Neuronal stem cell (in vitro differentiated cells): ENCODE measurements around the gene MAEL.
"Not testable (repeated sequence)": the region's sequence is repeated elsewhere in the genome, so short reads cannot be mapped to it uniquely, and the experiment has no call there.

Experiments
- DNase-seq: peaks from one replicate; pipeline ENCODE4 v3.0.0-alpha.2; 2013; ENCODE audit warnings: low spot score
- H2AFZ ChIP-seq: one replicate; pipeline ENCODE4 v1.6.1; 2013; ENCODE audit warnings: mild to moderate bottlenecking, low read length, inconsistent platforms
- H2AK5ac ChIP-seq: 2 replicates; pipeline ENCODE4 v1.6.1; 2013; ENCODE audit warnings: low read depth, mild to moderate bottlenecking, inconsistent platforms, low read length, moderate library complexity, mixed read lengths
- H2BK120ac ChIP-seq: 2 replicates; pipeline ENCODE4 v1.6.1; 2013; ENCODE audit warnings: low read depth, mild to moderate bottlenecking, inconsistent platforms, low read length, moderate library complexity, mixed read lengths
- H2BK12ac ChIP-seq: one replicate; pipeline ENCODE4 v1.6.1; 2013; ENCODE audit warnings: low read length, inconsistent platforms
- H2BK15ac ChIP-seq: 2 replicates; pipeline ENCODE4 v1.6.1; 2013; ENCODE audit warnings: mild to moderate bottlenecking, low read length, inconsistent platforms, mixed read lengths
- H2BK5ac ChIP-seq: one replicate; pipeline ENCODE4 v1.6.1; 2013; ENCODE audit warnings: inconsistent platforms, mild to moderate bottlenecking, low read length, moderate library complexity
- H3K14ac ChIP-seq: one replicate; pipeline ENCODE4 v1.6.1; 2013; ENCODE audit warnings: low read length, inconsistent platforms
- H3K18ac ChIP-seq: 2 replicates; pipeline ENCODE4 v1.6.1; 2013; ENCODE audit warnings: low read length, inconsistent platforms
- H3K23ac ChIP-seq: 2 replicates; pipeline ENCODE4 v1.6.1; 2013; ENCODE audit warnings: low read depth, mild to moderate bottlenecking, mixed read lengths, low read length, inconsistent platforms; ENCODE audit not compliant: poor library complexity
- H3K27ac ChIP-seq: replicated peaks from 3 replicates; pipeline ENCODE4 v1.5.1; 2013; ENCODE audit warnings: low read length, inconsistent platforms
- H3K27me3 ChIP-seq, 3 experiments: 2 replicates each; pipeline ENCODE4 v1.6.1; 2013; ENCODE audit warnings: low read length in 3 of 3, mild to moderate bottlenecking in 2 of 3, inconsistent platforms in 1 of 3, low read depth in 1 of 3, mixed read lengths in 1 of 3, moderate library complexity in 1 of 3; ENCODE audit not compliant: control insufficient read depth in 3 of 3, insufficient read depth in 3 of 3
- H3K36me3 ChIP-seq, 2 donors: replicated peaks in 1 of 2; 2 replicates each; pipeline ENCODE4 v1.6.1; 2013; ENCODE audit warnings: low read length in 2 of 2; ENCODE audit not compliant: control insufficient read depth in 2 of 2, insufficient read depth in 2 of 2
- H3K4ac ChIP-seq: 2 replicates; pipeline ENCODE4 v1.6.1; 2013; ENCODE audit warnings: inconsistent platforms, mild to moderate bottlenecking, low read length, moderate library complexity
- H3K4me1 ChIP-seq, 2 donors: 1 replicate in 1 of 2; 2 replicates in 1 of 2; pipeline ENCODE4 v1.6.1; 2013; ENCODE audit warnings: low read length in 2 of 2, low read depth in 1 of 2; ENCODE audit not compliant: control insufficient read depth in 2 of 2, insufficient read depth in 1 of 2
- H3K4me2 ChIP-seq: one replicate; pipeline ENCODE4 v1.6.1; 2013; ENCODE audit warnings: mild to moderate bottlenecking, low read length, inconsistent platforms; ENCODE audit not compliant: insufficient read depth, poor library complexity, severe bottlenecking
- H3K4me3 ChIP-seq, 2 donors: 2 replicates each; pipeline ENCODE4 v1.5.1; 2013; ENCODE audit warnings: low read length in 2 of 2, mild to moderate bottlenecking in 2 of 2, inconsistent platforms in 1 of 2, moderate library complexity in 1 of 2
- H3K79me1 ChIP-seq: one replicate; pipeline ENCODE4 v1.6.1; 2013; ENCODE audit warnings: low read depth, mild to moderate bottlenecking, inconsistent platforms, low read length, moderate library complexity
- H3K9ac ChIP-seq: one replicate; pipeline ENCODE4 v1.6.1; 2013; ENCODE audit warnings: mild to moderate bottlenecking, low read depth, low read length, inconsistent platforms; ENCODE audit not compliant: poor library complexity
- H3K9me3 ChIP-seq, 2 donors: replicated peaks in 1 of 2; 2 replicates each; pipeline versions ENCODE3 to v1.6.1; 2013; ENCODE audit warnings: low read length in 2 of 2, mild to moderate bottlenecking in 2 of 2, inconsistent platforms in 1 of 2, low read depth in 1 of 2, mixed read lengths in 1 of 2, moderate library complexity in 1 of 2; ENCODE audit not compliant: control insufficient read depth in 2 of 2, insufficient read depth in 1 of 2
- H4K8ac ChIP-seq: one replicate; pipeline ENCODE4 v1.6.1; 2013; ENCODE audit warnings: low read depth, mild to moderate bottlenecking, inconsistent platforms, low read length, moderate library complexity
- H4K91ac ChIP-seq: one replicate; pipeline ENCODE4 v1.6.1; 2013; ENCODE audit warnings: low read length, low read depth, mild to moderate bottlenecking, inconsistent platforms; ENCODE audit not compliant: poor library complexity
- WGBS, 2 donors: extraction: QIAGEN DNeasy Blood & Tissue Kit; methylation state at CpG; one replicate each; pipeline ENCODE4 v1.1.7; 2013; ENCODE audit warnings: missing lambda C conversion rate in 2 of 2, mixed read lengths in 1 of 2; ENCODE audit not compliant: insufficient read length in 2 of 2, insufficient replicate concordance in 1 of 2; ENCODE audit errors: extremely low coverage in 2 of 2; 5-methylcytosine and 5-hydroxymethylcytosine counted together

MAEL gene

DNA sequence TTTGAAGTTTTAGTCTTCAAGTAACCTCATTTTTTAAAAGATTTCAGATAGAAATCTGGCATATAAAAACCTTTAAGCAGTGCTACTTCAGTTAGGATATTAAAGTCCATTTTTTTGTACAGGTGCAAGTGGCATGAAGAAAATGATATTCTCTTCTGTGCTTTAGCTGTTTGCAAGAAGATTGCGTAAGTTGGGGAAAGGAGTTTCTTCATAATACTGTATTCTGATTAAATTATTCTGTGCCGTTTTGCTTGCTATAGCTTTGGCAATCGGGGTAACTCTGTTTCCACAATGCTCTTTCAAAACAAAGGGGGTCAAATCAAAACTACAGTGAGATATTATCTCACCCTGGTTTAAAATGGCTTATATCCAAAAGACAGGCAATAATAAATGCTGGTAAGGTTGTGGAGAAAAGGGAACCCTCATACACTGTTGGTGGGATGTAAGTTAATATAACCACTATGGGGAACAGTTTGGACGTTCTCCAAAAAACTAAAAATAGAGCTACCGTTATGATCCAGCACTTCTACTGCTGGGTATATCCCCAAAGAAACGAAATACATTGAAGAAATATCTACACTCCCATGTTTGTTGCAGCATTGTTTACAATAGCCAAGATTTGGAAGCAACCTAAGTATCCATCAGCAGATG is 27.1 kb downstream of the MAEL start:
- Histone ChIP-seq H3K4me2 (no peak overlapping the region), H4K8ac (no peak overlapping the region), H3K4me1 (peaks cover 0 to 3% of the 10 kb centered on the region in 2 donors), H3K79me1 (no peaks in the 10 kb centered on the region), H3K18ac (no peak overlapping the region), H3K9ac (no peak overlapping the region), H3K14ac (no peak overlapping the region), H2BK15ac (no peak overlapping the region), H3K27ac (no peak overlapping the region), H3K4ac (no peak overlapping the region), H2AK5ac (no peak overlapping the region), H2BK12ac (no peak overlapping the region), H4K91ac (no peak overlapping the region), H3K4me3 (no peak overlapping the region), H2BK120ac (no peak overlapping the region), H2AFZ (no peak overlapping the region), H2BK5ac (no peak overlapping the region), H3K36me3 (no peaks in the 10 kb centered on the region), H3K23ac (no peak overlapping the region), H3K9me3 (peaks cover 0 to 2% of the 10 kb centered on the region in 2 donors), H3K27me3 (no peaks in the 10 kb centered on the region)
- WGBS, 2 donors = no CpG with 5 or more reads among the region's 6 CpGs
- DNase-seq = no peak

DNA sequence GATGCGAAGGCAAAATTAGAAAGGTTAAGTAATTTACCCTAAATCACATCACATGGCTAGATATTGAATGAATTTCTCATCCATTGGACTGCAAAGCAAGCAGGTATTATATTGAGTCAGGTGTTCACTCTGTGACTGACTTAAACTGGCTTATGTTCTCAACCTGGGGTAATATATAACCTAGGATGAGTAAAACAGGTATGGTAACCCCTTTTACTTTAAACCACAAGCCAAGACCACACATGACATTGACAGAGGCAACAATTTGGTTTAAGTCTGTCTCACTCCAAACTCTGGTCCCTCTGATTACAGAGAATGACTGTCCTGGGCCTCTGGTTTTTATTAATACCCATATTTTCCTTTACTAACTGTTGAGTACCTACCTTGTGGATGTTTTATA is 33.3 kb downstream of the MAEL start:
- no peak overlapping the region for H3K18ac ChIP-seq
- no peaks in the 10 kb centered on the region for H3K9me3 ChIP-seq
- H3K79me1 ChIP-seq = no peaks in the 10 kb centered on the region
- H3K4me3 ChIP-seq = no peak overlapping the region
- H2AK5ac ChIP-seq = no peak overlapping the region
- no peak overlapping the region for H3K23ac ChIP-seq
- no peak overlapping the region for H3K27ac ChIP-seq
- no peak overlapping the region for H3K4ac ChIP-seq
- no peak overlapping the region for H2AFZ ChIP-seq
- H4K8ac ChIP-seq = no peak overlapping the region
- H3K4me1 ChIP-seq = peaks cover 0 to 1% of the 10 kb centered on the region in 2 donors
- H4K91ac ChIP-seq = no peak overlapping the region
- no peak overlapping the region for H2BK12ac ChIP-seq
- WGBS, 2 donors = no CpG with 5 or more reads among the region's 1 CpG
- H3K36me3 ChIP-seq = no peaks in the 10 kb centered on the region
- H3K27me3 ChIP-seq = no peaks in the 10 kb centered on the region
- H3K4me2 ChIP-seq = no peak overlapping the region
- no peak overlapping the region for H3K14ac ChIP-seq
- H2BK15ac ChIP-seq = no peak overlapping the region
- no peak for DNase-seq
- H2BK120ac ChIP-seq = no peak overlapping the region
- H2BK5ac ChIP-seq = no peak overlapping the region
- no peak overlapping the region for H3K9ac ChIP-seq

DNA sequence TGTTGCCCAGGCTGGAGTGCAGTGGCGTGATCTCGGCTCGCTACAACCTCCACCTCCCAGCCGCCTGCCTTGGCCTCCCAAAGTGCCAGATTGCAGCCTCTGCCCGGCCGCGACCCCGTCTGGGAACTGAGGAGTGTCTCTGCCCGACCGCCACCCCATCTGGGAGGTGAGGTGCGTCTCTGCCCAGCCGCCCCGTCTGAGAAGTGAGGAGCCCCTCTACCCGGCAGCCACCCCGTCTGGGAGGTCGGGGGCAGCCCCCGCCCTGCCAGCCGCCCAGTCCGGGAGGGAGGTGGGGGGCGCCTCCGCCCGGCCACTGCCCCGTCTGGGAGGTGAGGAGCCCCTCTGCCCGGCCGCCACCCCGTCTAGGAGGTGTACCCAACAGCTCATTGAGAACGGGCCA is 40.5 kb downstream of the MAEL start:
- not testable (repeated sequence) for DNase-seq, H3K36me3 ChIP-seq, H2AFZ ChIP-seq, H3K4me2 ChIP-seq, H3K18ac ChIP-seq, H3K14ac ChIP-seq, H3K9ac ChIP-seq, H3K4me3 ChIP-seq, H2AK5ac ChIP-seq, H2BK5ac ChIP-seq, H2BK12ac ChIP-seq, H2BK15ac ChIP-seq, H4K8ac ChIP-seq, H4K91ac ChIP-seq, H3K23ac ChIP-seq, H2BK120ac ChIP-seq, H3K4me1 ChIP-seq, H3K9me3 ChIP-seq, H3K4ac ChIP-seq, H3K27me3 ChIP-seq, H3K79me1 ChIP-seq, H3K27ac ChIP-seq
- no CpG with 5 or more reads among the region's 27 CpGs for WGBS, 2 donors

DNA sequence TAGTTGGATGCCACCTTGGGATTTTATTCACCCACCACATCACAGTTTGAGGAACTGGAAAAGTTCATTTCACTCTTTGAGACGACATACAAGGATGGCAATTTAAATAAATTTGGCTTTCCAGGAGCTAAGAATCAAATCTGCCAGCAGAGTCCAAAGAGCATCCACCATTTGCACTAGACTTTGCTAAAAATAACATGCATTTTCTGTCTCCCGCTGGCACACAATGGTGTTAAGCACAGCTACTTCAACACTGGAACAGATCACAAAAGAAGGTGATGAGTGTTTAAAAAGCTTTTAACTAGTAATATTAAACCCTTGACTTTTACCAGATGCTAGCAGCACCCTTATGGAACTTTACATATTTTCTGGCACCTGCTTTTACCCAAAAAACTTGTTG is 44.6 kb downstream of the MAEL start:
- Histone ChIP-seq H2AFZ (no peak overlapping the region), H3K27ac (no peak overlapping the region), H3K14ac (no peak overlapping the region), H2BK5ac (no peak overlapping the region), H3K9me3 (peaks cover 3 to 4% of the 10 kb centered on the region in 2 donors), H3K4me3 (no peak overlapping the region), H3K4ac (no peak overlapping the region), H3K9ac (no peak overlapping the region), H2AK5ac (no peak overlapping the region), H3K23ac (no peak overlapping the region), H4K91ac (no peak overlapping the region), H3K27me3 (peaks cover 0 to 5% (median 0%) of the 10 kb centered on the region in 3 experiments), H4K8ac (no peak overlapping the region), H2BK15ac (no peak overlapping the region), H3K36me3 (no peaks in the 10 kb centered on the region), H2BK120ac (no peak overlapping the region), H3K79me1 (no peaks in the 10 kb centered on the region), H3K4me2 (no peak overlapping the region), H2BK12ac (no peak overlapping the region), H3K18ac (no peak overlapping the region), H3K4me1 (peaks cover 0 to 3% of the 10 kb centered on the region in 2 donors)
- DNase-seq = no peak
- no CpG with 5 or more reads among the region's 2 CpGs for WGBS, 2 donors
